Prostate gland (tissue), 2 donors: ENCODE data around the gene EDNRA.

Source experiments
- CTCF ChIP-seq, 4 experiments: fragments of 200-600 bp in 2 of 4; fragments of 450-650 bp in 2 of 4; sonication (generic) in 2 of 4; IDR thresholded peaks; 1 replicate in 3 of 4; 2 replicates in 1 of 4; pipeline ENCODE4 v1.5.1; 2016 to 2019; ENCODE audit warnings: antibody characterized with exemption in 4 of 4, mild to moderate bottlenecking in 2 of 4, moderate library complexity in 2 of 4
- POLR2A ChIP-seq: fragments of 450-650 bp; IDR thresholded peaks from one replicate; pipeline ENCODE4 v1.6.1; 2016; ENCODE audit warnings: antibody characterized with exemption, mild to moderate bottlenecking
- POLR2AphosphoS5 ChIP-seq: sonication (generic); formaldehyde crosslinking; IDR thresholded peaks from one replicate; pipeline ENCODE4 v1.6.1; 2017; ENCODE audit warnings: antibody characterized with exemption

DNA sequence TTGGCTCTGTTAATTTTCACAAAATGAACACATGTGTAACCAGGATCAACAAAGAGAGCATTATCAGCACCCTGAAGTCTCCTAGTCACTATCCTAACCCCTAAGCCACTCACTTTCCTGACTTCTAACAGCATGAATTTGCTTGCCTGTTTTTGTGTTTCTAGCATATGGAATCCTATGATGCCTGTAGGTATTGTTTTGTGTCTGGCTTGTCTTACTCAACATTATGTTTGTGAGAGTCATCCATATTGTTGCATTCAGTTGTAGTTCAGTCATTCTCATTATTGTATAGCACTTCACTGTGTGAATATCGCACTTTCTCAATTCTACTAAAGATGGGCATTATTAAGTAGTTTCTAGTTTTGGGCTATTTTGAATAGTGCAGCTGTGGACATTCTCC is 15.6 kb downstream of the EDNRA start:
- TF ChIP-seq CTCF (IDR thresholded peaks at IDR 0.05) (no peak), POLR2A (no peak), POLR2AphosphoS5 (no peak)
